OCI-LY3 (cell line): ENCODE data around the gene EMX2.

Source experiments
- EZH2phosphoT487 ChIP-seq: fragments of 200-600 bp; shearing (Covaris generic); IDR thresholded peaks from 2 replicates; pipeline ENCODE4 v1.6.1; 2018; ENCODE audit warnings: antibody characterized with exemption, mixed run types, low read depth
- TF ChIP-seq, protein P1 (sequence below): fragments of 200-600, 300-600 bp; sonication (generic); IDR thresholded peaks from 2 replicates; pipeline ENCODE4 v1.5.1; 2014; ENCODE audit warnings: antibody characterized with exemption, low read length, low read depth

DNA sequence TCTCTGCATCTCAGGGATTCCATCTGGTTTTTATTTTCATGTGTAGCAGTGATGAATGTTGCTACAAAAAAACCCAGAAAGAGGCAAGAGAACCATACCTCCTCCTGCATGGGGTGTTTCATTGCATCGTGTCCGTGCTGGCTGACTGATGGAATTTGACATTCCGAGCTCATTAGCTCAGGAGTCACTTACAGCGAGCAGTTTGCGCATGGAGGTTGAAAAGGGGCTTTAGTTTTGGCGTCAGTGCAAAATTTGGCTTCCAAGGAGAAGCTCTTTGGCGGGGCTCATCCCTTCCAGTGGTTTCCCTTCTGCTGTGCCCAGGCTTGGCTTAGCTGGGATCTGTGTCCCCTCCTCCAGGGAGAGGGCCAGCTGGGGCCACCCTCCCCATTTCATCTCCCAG is 25.8 kb downstream of the EMX2 start:
- TF ChIP-seq, protein P1, sequence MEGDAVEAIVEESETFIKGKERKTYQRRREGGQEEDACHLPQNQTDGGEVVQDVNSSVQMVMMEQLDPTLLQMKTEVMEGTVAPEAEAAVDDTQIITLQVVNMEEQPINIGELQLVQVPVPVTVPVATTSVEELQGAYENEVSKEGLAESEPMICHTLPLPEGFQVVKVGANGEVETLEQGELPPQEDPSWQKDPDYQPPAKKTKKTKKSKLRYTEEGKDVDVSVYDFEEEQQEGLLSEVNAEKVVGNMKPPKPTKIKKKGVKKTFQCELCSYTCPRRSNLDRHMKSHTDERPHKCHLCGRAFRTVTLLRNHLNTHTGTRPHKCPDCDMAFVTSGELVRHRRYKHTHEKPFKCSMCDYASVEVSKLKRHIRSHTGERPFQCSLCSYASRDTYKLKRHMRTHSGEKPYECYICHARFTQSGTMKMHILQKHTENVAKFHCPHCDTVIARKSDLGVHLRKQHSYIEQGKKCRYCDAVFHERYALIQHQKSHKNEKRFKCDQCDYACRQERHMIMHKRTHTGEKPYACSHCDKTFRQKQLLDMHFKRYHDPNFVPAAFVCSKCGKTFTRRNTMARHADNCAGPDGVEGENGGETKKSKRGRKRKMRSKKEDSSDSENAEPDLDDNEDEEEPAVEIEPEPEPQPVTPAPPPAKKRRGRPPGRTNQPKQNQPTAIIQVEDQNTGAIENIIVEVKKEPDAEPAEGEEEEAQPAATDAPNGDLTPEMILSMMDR = no peak
- TF ChIP-seq EZH2phosphoT487 = no peak
